NCI-H187 (cell line): Measurements from ENCODE around the gene CRACR2A.

ENCODE experiments used
- DNase-seq, 2 experiments: peaks; one replicate each; lab custom pipeline; 2025; lab: John Stamatoyannopoulos, UW

Gene CRACR2A

GRCh38 chr12:3723916-3724805 is 28.7 kb downstream of the CRACR2A start:
- DNase-seq: no peak

- DNase-seq: no peak
Observed at GRCh38 chr12:3722368-3722767, 30.5 kb downstream of the CRACR2A start.

GRCh38 chr12:3720772-3721171 is 32.1 kb downstream of the CRACR2A start:
- DNase-seq: no peak

- DNase-seq: no peak
Observed at GRCh38 chr12:3718100-3718499, 34.8 kb downstream of the CRACR2A start.

- no peak for DNase-seq
Observed at GRCh38 chr12:3717283-3717898, 35.5 kb downstream of the CRACR2A start.

GRCh38 chr12:3715999-3716398 is 36.9 kb downstream of the CRACR2A start:
- DNase-seq: no peak

- no peak for DNase-seq
Observed at GRCh38 chr12:3713947-3714346, 39.0 kb downstream of the CRACR2A start.

- no peak for DNase-seq
Observed at GRCh38 chr12:3713483-3713882, 39.4 kb downstream of the CRACR2A start.

GRCh38 chr12:3712209-3712992 is 40.5 kb downstream of the CRACR2A start:
- DNase-seq: no peak

- no peak for DNase-seq
Observed at GRCh38 chr12:3705354-3705675, 47.6 kb downstream of the CRACR2A start.

- no peak for DNase-seq
Observed at GRCh38 chr12:3704512-3705353, 48.2 kb downstream of the CRACR2A start.

- no peak for DNase-seq
Observed at GRCh38 chr12:3700861-3701260, 52.0 kb downstream of the CRACR2A start.

GRCh38 chr12:3698218-3698974 is 54.5 kb downstream of the CRACR2A start:
- DNase-seq: peak; percentile 64 to 92

- no peak for DNase-seq
Observed at GRCh38 chr12:3697311-3697870, 55.5 kb downstream of the CRACR2A start.

GRCh38 chr12:3694673-3695072 is 58.2 kb downstream of the CRACR2A start:
- no peak for DNase-seq

- DNase-seq: no peak
Observed at GRCh38 chr12:3692616-3693365, 60.1 kb downstream of the CRACR2A start.

GRCh38 chr12:3686463-3686862 is 66.4 kb downstream of the CRACR2A start:
- DNase-seq: no peak

- DNase-seq: no peak
Observed at GRCh38 chr12:3685830-3686229, 67.1 kb downstream of the CRACR2A start.

GRCh38 chr12:3684449-3685051 is 68.4 kb downstream of the CRACR2A start:
- no peak for DNase-seq

- DNase-seq: no peak
Observed at GRCh38 chr12:3683670-3684069, 69.2 kb downstream of the CRACR2A start.
